ENCODE data around the gene CCDC88C.

- TF ChIP-seq CTCF (IDR thresholded peaks at IDR 0.05) (no peak), PRDM15 (CRISPR knock-in tag; IDR thresholded peaks at IDR 0.05) (no peak), ZNF121 (CRISPR knock-in tag; IDR thresholded peaks at IDR 0.05) (no peak), NR1H2 (CRISPR knock-in tag; IDR thresholded peaks at IDR 0.05) (no peak)
Measured at GRCh38 chr14:91299121-91300115, 118.2 kb downstream of the CCDC88C start.
